ENCODE measurements around the gene REEP1. TPM values are rescaled to one million over a fixed set of nuclear protein-coding genes. Genes with fewer than 3 reads are reported as not detected.

Gene REEP1
- total RNA-seq, 1 donor from 2014 or later: 90.1 TPM

DNA sequence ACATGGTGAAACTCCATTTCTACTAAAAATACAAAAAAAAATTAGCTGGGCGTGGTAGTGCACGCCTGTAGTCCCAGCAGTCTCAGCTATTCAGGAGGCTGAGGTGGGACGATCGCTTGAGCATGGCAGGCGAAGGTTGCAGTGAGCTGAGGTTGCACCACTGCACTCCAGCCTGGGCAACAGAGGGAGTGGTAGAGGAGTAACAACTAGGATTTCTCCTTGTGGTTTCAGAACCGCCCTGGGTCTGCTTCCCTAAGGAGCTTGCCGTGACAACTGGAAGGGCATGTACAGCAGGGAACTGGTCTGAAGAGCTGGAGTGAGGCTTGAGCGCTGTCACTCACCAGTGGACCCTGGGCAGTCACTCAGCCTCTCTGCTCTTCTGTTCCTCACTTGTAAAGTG lies 29.1 kb downstream of the REEP1 start:
- DNase-seq (ENCODE audit: low read depth): peak; percentile 59

DNA sequence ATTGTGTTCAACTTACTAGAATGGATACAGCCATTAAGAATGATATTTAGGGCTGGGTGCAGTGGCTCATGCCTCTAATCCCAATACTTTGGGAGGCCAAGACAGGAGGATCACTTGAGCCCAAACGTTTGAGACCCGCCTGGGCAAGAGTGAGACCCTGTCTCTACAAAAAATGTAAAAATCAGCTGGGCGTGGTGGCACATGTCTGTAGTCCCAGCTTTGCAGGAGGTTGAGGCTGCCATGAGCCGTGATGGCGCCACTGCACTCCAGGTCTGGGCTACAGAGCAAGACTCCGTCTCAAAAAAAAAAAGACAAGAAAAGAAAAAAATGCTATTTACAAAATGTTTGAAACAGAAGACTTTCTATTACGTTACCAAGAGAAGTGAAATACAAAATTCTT lies 30.0 kb downstream of the REEP1 start:
- DNase-seq (ENCODE audit: low read depth): no peak

DNA sequence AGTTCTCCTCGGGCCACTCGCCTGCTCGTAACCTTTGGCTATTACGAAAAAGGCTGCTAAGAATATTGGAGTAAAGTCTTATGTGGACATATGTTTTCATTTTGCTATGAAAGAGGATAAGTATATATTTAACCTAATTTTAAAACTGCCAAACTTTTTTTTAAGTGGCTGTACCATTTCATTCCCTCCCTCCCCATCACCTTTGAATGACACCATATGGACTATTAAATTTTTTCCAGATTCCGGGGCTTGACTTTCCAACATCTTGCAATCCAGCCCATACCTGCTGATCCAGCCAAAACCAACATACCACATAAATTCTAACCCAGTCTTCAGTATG lies 31.5 kb downstream of the REEP1 start:
- no peak for DNase-seq (ENCODE audit: low read depth)

DNA sequence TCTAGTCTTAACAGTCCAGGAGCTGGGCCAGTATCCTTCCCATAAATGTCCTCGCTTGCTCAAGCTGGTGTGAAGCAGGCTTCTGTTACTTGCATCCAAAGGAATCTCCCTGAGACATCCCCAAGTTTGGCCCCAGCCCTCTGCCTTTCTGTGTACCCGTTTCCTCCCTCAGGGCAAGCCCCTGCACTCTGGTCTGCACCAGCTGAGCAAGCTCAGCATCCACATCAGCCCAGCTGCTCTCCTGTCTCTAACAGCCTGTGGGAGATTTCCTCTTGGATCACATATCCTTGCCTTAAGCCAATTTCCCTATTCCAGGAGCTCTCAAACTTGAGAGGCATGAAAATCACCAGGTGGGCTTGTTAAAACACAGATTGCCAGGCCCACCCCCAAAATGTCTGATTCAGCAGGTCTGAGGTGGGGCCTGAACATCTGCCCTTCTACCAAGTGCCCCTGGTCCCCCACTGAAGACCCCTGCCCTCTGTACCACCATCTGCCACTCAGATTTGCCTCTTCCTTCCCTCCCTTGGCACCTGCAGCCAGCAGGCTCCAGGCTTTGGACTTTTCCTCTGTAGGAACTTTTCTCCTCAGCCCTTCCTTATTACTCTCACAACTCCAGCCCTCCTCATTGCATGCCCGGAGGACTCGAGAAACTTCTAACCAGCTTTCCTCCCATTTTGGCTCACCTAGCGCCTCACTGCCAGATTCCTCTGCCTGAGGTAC lies 32.1 kb downstream of the REEP1 start:
- no peak for DNase-seq (ENCODE audit: low read depth)

DNA sequence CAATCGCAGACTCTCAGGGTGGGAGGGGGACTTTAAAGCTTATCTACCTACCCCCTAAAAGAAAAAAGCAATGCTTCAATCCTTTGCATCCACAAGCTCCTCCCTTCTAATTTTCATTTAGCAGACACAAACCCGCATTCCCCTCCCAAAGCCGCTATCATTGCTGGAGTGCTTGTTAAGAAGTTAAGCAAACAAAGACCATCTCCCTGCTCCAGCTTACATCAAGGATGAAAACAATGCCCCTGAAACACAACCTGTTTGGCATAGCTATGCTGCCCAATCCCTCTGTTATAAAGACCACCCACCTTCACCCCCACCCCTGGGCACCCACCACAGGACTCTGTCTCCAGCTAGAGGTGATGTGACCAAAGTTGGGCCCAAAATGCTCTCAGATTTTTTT lies 33.0 kb downstream of the REEP1 start:
- no peak for DNase-seq (ENCODE audit: low read depth)

DNA sequence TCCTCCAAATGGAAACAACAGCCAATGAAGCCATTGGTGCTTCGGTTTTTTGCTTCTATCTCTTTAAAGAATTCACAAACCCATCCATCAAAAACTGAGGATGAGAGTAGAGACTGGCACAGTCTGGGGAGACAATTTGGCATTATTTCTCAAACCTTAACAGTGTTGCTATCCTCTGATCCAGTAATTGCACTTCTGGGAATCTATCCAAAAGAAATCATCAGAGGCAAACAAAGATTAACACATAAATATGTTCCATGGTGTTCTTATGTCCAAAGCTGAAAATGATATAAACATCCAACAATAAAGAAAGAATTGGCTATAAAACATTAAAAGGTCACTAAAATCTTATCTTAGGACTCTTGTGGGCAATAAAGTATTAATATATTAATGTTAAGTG lies 35.1 kb downstream of the REEP1 start:
- DNase-seq (ENCODE audit: low read depth): peak; percentile 42

DNA sequence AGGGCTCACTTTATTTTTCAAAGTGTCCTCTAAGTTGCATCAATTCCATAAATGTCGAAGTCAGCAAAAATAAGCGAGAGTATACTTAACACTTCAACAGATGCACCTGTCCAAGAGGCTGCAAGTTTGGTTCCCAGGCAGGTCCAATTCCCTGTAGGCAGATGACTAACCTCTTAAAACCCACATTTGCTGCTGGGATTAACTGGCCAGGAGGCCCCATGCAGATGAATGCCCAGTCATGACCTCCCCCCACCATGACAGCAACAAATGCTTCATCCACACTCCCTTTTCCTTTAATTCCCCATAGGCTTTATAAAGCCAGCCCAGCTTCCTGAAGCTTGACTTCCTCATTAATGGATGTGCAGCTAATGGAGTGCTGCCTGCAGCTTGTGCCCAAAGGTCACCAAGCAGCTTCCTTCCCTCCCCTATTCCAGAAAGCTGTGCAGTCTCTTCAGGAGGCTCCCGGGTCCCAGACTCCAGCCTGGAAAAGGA lies 35.7 kb downstream of the REEP1 start:
- peak; percentile 96 for DNase-seq (ENCODE audit: low read depth)

DNA sequence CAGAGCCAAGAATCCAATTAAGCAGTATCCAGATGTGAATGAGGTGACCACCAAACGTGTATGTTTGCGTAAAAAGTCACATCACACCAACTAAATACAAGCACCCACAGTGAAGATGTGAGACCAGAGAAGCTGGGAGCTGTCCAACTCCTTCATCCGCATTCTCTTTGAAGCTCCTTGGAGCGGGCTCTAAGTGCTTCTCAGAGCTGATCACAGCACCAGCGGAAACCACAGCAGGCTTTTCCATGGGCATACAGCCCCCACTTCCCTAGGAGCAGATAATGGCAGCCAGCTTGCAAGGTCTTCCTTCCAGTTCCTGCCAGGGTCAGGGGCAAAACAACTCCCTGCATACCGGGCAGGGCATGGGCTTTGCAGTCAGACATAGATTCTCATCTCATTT lies 36.4 kb downstream of the REEP1 start:
- DNase-seq (ENCODE audit: low read depth): peak; percentile 50

DNA sequence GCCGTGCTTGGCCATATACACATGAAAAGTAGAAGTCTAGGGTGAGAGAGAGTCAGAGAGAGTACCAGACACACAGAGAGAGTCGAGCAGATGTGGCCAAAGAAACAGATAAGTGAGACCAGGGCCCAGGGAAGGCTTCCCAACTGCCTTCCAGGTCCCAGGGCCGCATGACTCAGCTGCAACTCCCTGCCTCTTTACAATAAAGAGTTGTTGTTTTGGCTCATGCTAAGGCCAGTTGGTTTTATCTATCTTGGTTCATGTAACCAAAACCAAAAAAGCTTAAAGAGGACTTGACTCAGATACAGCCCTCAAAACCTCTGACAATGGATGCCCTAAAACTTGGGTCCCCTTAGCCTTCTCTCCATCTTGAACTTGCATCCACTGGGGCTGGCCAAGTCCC lies 36.9 kb downstream of the REEP1 start:
- DNase-seq (ENCODE audit: low read depth): peak; percentile 64

DNA sequence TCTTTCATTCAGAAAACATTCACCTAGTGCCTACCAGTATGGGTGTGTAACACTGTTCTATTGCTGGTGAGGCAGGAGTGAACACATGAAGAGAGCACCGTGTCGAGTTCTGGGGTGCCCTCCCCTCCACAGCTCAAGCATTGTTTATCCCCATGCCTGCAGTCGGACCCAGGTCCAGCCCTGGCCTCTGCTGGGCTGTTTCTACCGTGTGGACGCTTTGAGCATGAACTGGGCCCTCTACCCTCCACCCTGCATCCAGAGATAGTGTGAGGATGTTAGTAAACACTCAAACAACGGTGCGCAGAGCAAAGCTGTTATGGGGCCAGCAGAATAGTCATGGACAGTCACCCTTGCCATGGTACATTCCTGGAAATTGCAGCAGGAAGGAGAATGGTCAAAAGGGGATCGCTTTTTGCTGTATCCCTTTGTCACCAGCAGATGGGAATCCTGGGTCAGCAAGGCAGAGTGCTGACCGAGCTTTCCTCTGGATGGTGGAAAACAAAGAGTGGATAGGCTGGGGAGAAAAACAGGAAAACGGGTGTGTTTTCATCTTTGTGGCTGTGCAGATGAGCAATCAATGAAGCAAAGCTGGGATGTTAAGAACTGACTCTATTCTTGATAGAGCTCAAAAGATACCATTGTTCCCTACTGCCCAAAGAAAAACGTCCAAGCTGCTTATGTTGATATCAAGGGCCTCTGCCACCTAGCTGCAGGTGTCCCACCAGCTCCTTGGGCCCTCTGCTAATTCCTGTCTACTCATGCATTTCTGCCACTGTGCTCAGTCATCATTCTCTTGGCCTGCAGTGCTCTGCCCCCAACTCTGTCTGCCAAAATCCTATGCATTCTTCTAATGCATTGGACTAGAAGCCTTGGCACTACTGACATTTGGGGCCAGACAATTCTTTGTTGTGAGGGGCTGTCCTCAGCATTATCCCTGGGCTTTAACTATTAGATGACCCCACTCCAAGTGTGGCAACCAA lies 38.7 kb downstream of the REEP1 start:
- peak; percentile 53 for DNase-seq (ENCODE audit: low read depth)

DNA sequence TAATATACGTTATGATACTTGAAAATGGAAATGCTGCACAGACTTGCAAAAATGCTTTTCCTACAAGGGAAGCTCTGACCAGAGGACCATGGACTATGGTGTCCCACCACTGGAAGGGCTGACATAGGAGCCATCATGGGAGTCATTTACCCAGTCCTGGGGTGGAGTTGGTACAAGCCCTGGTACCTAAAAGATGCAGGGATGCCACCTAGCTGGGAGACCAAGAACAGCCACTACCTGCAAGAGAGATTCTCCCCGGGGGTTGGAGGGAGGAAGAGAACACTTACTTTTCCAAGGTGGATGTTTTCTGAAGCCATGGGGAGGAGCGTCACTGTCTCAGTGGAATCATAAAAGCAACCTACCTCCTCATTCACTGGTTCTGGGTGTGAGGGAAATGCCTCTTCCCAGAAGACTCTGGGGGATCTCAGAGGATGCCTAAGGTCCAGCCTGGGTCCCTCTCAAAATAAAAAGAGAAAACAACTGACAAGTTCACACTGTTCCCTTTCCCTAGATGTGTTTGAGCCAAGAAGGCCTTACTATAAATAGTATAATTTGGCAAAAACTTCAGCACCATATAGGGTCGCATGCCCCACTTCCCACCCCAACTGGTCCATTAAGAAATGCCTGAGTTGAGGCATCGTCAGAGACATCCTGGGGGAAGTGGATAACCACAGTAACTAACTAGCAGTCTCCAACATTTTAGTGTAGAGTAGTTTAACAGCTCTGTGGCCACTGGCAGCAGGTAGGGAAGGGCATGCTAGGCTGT lies 39.9 kb downstream of the REEP1 start:
- DNase-seq (ENCODE audit: low read depth): no peak

DNA sequence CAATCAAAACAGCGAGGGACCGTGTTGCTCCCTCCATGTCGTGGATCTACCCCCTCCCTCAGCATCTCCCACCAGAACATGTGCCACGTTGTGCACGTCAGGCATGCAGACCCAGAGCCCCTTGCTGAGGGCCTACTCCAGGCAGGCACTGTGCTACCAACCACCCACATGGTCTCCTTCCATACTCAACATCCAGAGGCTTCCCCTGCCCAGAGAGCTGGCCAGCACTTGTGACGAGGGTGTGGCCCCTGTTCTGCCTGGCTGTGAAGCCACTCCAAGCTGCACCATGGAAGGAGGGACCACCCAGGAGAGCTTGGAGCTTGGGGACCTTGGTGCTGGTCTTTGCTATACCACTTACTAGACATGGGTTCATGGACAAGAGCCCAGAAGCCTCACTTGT lies 40.5 kb downstream of the REEP1 start:
- no peak for DNase-seq (ENCODE audit: low read depth)

DNA sequence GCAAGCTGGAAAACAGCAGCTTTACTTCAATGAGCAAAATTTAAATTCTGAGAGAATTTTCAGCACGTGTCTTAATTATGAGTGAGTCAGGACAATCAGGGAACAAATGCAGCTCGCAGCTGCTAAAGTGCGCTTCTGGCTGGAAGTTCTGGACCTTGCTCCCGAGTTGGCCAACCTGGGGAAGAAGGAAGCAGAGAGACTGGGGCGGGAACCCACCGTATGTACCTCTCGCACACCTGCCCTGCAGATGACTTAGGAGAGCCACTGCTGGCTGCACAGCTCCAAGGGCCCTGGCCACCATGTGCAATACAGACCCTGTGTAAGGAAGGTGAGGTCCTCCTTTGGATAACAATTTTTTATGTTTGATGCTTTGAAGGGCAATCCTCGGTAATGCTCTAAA lies 42.4 kb downstream of the REEP1 start:
- DNase-seq (ENCODE audit: low read depth): no peak

DNA sequence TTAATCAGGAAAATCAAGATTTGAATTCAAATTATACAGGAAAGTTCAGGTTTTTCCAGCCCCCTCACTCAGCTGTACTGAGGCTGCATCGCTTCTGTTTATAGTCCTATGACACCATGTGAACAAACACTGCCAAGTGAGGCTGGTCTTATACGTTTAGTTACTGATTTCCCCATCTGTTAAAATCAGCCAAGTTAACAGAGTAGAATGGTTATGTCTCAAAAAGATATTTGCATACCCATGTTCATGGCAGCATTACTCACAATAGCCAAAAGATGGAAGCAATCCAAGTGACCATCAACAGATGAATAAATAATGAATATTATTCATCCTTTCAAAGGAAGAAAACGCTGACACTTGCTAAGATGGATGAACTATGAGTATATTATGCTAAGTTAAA lies 43.8 kb downstream of the REEP1 start:
- peak; percentile 28 for DNase-seq (ENCODE audit: low read depth)

DNA sequence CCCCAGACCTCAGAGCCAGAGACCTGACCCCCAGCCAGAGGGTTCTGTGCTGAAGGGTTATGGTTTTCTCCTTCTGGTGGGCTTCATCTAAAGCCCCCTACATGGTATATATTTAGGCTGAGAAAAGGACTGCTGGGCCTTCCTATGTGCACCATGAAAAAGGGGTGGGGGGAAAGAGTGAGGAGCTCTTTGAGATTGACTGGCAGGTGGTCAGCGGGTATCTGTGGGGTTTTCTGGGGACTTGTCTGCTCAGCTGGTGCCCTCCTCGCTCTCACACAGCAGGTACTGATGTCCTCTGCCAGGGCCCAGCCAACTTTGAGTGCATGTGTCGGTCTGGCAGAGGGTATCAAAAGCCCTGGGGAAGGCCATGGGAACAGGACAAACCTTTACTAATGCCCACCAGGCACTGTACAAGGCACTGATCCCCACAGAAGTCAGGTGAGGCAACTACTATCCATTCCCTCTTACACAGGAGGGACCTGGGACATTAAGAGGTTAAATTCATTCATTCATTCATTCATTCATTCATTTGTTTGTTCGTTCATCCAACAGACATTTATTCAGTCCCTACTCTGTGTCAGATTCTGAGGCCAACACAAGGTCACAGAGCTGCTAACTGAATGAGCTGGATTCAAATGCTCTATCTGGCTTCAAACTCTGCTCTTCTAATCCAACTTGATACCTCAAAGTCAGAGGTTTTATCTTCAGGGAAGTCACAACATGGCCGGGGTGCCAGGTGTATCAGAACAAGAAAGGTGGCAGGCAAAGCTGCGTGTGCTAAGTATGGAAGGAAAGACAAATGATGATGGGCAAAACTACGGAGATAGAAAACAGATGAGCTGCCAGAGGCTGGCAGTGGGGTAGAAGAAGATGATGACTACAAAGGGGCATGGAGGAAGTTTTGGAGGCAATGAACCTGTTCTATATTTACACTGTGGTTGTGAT lies 44.6 kb downstream of the REEP1 start:
- DNase-seq (ENCODE audit: low read depth): no peak

DNA sequence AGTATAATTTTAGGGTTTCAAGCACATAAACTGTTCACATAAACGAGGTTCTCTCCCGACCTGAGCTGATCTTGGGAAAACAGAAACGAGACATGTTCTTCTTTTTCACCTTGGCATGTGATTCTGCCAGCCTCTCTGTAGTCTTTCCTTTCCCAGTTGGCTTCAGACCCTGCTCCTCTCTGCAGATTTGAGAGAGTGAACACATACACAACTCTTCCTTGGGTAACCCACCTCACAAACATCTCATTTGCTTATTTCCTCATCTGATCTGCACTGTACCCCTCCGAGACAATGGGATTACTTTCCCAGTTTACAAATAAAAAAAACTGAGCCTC lies 46.1 kb downstream of the REEP1 start:
- no peak for DNase-seq (ENCODE audit: low read depth)

DNA sequence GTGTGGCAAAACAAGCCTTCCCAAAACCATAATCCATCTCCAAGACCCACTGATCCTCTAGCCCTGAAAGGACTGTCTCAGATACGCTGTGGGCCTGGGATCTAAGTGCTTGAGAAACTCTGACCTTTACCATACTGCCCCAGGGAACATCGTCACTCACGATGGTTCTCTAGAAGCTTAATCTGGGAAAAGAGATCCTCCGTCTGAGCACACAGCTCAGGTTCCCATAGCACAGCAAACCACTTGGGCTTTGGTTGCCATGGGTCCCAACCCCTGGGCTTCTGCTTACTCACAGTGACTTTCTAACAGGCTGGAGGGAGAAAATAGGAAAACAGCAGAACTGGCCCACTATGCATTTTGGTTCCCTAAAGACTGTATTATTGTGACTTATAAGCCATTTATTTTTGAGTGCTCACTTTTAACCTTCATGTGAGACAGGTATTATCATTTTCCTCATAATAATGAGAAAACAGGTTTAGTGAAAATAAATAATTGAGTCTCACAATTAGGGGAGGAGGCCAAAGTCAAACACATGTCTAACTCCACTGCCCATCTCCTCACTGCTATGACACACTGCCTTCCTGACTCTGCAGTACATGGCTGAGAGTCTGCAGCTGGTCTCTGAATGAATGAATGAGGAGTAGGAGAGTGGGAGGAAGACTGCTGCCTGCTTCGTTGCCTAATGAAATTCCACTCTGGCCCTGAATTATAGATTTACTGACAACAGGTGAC lies 46.7 kb downstream of the REEP1 start:
- DNase-seq (ENCODE audit: low read depth): peak; percentile 31

DNA sequence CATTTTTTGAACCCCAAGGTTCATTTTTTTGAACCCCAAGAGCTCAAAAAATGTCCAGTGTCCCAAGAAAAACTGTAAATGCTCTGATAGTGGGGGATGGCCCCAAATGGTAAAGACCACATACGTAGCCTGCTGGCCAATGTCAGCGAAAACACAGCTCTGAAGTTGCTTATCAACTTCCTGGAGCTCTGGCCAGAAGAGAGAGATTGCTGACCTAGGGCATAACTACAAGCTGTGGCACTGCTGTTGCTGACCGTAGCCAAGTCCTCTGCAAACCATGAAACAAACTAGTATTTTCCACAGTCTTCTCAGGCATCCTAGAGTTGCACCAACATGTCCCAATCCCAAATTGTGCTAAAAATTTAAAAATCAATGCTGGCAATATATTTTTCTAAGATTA lies 50.9 kb downstream of the REEP1 start:
- no peak for DNase-seq (ENCODE audit: low read depth)

DNA sequence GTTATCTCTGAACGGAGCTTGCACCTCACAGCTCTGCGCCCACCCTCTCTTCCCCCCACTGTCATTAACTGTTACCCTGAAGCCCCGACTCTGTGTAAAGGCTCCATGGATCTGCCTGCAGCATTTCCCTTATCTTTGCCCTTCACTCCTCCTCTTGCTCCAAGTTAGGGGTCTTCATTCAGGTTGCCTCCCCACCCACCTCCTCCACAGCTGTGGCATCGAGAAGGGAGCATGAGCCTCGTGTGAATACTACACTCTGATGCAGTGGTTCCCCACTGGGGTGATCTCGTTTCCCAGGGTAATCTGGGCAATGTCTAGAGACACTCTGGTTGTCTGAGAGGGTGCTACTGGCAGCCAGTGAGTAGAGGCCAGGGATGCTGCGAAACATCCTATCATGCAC lies 51.4 kb downstream of the REEP1 start:
- DNase-seq (ENCODE audit: low read depth): no peak

DNA sequence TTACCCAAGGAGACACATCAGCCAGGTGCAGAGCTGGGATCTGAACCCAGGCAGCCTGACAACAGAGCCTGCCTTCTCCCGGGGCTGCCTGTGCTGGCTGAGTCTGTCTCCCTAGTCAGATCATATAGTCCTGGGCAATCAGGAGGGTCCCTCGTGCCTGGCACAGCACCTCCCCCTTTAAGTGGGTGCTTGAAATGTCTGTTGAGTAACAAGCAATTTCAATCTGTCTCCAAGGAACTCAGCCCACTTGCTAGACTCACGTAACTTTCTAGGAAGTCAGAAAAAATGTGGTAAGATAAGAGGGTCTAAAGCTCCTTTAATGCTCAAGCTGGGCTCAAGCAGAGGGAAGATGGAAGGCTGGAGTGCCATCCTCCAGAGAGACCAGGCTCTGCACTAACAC lies 51.9 kb downstream of the REEP1 start:
- DNase-seq (ENCODE audit: low read depth): no peak

All from myocyte (in vitro differentiated cells).